HG03045 (cell line): Measurements from ENCODE around the gene ATP8B1.
"Not testable (repeated sequence)": the region's sequence is repeated elsewhere in the genome, so short reads cannot be mapped to it uniquely, and the experiment has no call there.

Experiments
- ATAC-seq: cut with Tn5 transposase; IDR thresholded peaks from one replicate; pipeline ENCODE4 v1.9.1; 2021; ENCODE audit warnings: mild to moderate bottlenecking, moderate library complexity; ENCODE audit not compliant: unreplicated experiment

Gene ATP8B1

GRCh38 chr18:57803103-57803969 lies at the start of gene ATP8B1:
Gene ATP8B1, minus strand, starts transcription at chr18:57803315. Its CDS starts 71,508 bp downstream, at chr18:57731807.
- peak; percentile 48 for ATAC-seq

GRCh38 chr18:57850063-57850462 lies 46.9 kb upstream of the ATP8B1 start:
- ATAC-seq: no peak

- ATAC-seq: not testable (repeated sequence)
These were observed 45.3 kb upstream of the ATP8B1 start for GRCh38 chr18:57848374-57848773.

- not testable (repeated sequence) for ATAC-seq
These were observed 44.3 kb upstream of the ATP8B1 start for GRCh38 chr18:57847431-57847830.

- ATAC-seq: no peak
These were observed 43.1 kb upstream of the ATP8B1 start for GRCh38 chr18:57846258-57846657.

- ATAC-seq: no peak
These were observed 42.5 kb upstream of the ATP8B1 start for GRCh38 chr18:57845605-57846074.

- ATAC-seq: no peak
These were observed 41.2 kb upstream of the ATP8B1 start for GRCh38 chr18:57844319-57844718.

- no peak for ATAC-seq
These were observed 40.3 kb upstream of the ATP8B1 start for GRCh38 chr18:57843386-57843785.

GRCh38 chr18:57841568-57841967 lies 38.5 kb upstream of the ATP8B1 start:
- ATAC-seq: peak; percentile 40

GRCh38 chr18:57839942-57840381 lies 36.8 kb upstream of the ATP8B1 start:
- no peak for ATAC-seq

- ATAC-seq: peak; percentile 81
These were observed 34.9 kb upstream of the ATP8B1 start for GRCh38 chr18:57837917-57838548.

- no peak for ATAC-seq
These were observed 33.4 kb upstream of the ATP8B1 start for GRCh38 chr18:57836557-57836956.

- no peak for ATAC-seq
These were observed 32.8 kb upstream of the ATP8B1 start for GRCh38 chr18:57835904-57836303.

- ATAC-seq: no peak
These were observed 31.5 kb upstream of the ATP8B1 start for GRCh38 chr18:57834616-57835015.

GRCh38 chr18:57833441-57834101 lies 30.5 kb upstream of the ATP8B1 start:
- peak; percentile 47 for ATAC-seq

GRCh38 chr18:57832730-57833129 lies 29.6 kb upstream of the ATP8B1 start:
- ATAC-seq: no peak

GRCh38 chr18:57831597-57832377 lies 28.7 kb upstream of the ATP8B1 start:
- ATAC-seq: no peak

GRCh38 chr18:57827646-57828045 lies 24.5 kb upstream of the ATP8B1 start:
- no peak for ATAC-seq

GRCh38 chr18:57826252-57826651 lies 23.1 kb upstream of the ATP8B1 start:
- ATAC-seq: no peak

- ATAC-seq: not testable (repeated sequence)
These were observed 17.5 kb upstream of the ATP8B1 start for GRCh38 chr18:57820583-57820982.
